H7 (cell line): ENCODE measurements around the gene SLC19A2. TPM values are rescaled to one million over a fixed set of nuclear protein-coding genes. Genes with fewer than 3 reads are reported as not detected.

ENCODE experiments used
- DNase-seq: peaks from one replicate; pipeline ENCODE4 v3.0.0; 2012
- H3K27me3 ChIP-seq: 2 replicates; pipeline ENCODE4 v1.6.0; 2011; ENCODE audit warnings: mild to moderate bottlenecking, low read length; ENCODE audit not compliant: control insufficient read depth, insufficient read depth
- H3K36me3 ChIP-seq: replicated peaks from 2 replicates; pipeline ENCODE4 v1.5.1; 2011; ENCODE audit warnings: low read length; ENCODE audit not compliant: control insufficient read depth, insufficient read depth
- H3K4me3 ChIP-seq: 2 replicates; pipeline ENCODE4 v1.5.1; 2011; ENCODE audit warnings: low read depth, mild to moderate bottlenecking, control low read depth, low read length, moderate library complexity; ENCODE audit not compliant: insufficient read depth
- total RNA-seq: library from RNA; depleted of rRNA; stranded (reverse); fragments of >200 nt; shearing (Covaris generic); gene quantifications from 2 replicates; pipeline ENCODE4 v1.2.3, GENCODE V29; 2014; rRNA removed

The SLC19A2 gene
- total RNA-seq, 1 experiment from 2014 or later = 28.9 TPM

DNA sequence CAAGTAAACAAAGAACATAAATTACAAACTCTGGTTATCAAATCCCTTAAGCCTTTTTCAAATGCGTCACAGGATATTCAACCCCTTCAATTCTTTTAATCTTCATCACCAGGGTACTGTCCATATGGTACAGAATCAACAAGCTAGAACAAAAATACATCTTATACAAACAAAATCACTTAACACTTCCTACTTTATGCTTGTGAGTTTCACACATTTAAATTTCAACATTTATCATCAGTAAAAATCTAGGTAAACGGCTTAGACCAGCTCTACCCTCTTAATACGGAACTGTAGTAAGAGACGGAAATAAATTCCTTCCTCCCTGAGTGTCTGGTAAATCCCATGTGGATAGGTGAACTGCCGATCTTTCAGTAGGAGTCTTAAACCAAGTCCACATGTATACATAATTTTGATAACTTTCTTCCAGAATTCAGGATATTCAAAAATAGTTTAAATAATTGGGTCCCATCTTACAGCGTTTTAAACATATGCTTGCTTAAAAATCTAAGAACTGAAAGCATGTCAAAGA lies 59.5 kb downstream of the SLC19A2 start:
- H3K27me3 ChIP-seq = peaks cover 5% of the 10 kb centered on the region; the same call in 1 of the 2 replicates
- H3K36me3 ChIP-seq = no peaks in the 10 kb centered on the region
- no peak overlapping the region for H3K4me3 ChIP-seq
- no peak for DNase-seq

DNA sequence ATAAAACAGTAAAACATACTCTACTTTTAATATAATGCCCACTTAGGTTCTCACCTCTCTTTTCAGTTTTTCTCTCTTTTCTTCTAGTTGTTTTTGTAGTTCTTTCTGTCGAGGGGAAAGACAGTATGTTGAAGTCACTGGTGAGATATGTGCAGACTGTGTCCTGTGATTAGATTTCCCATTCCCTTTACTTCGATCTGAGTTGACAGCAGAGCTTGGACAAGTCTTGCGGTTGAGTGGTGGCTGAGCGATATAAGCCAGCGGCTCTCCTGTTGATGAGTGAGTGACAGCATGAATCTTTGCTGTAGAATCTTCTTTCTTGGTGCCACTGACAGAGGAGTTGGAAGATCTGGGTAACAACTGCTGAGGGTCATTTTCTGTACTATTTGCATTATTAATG lies 64.4 kb downstream of the SLC19A2 start:
- Histone ChIP-seq H3K27me3 (no peaks in the 10 kb centered on the region), H3K4me3 (no peak overlapping the region), H3K36me3 (no peaks in the 10 kb centered on the region)
- no peak for DNase-seq

DNA sequence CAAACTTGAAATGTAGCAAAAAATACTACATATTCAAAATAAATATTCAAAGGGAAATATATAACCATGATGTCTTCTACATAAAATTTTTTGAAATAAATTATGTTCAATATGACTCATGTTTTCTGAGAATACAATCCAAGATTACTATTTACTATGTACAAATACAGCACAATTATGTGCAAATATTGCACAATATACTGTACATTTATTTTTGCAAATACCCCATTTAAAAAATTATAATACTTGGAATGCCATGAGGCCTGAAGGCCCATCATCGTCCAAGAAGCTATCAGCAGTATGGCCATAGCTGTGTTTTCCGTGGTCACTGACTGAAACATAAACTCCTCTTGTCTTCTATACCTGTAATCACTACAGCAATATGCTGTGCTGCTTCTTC lies 70.8 kb downstream of the SLC19A2 start:
- Histone ChIP-seq H3K27me3 (no peaks in the 10 kb centered on the region), H3K36me3 (no peaks in the 10 kb centered on the region), H3K4me3 (no peak overlapping the region)
- DNase-seq = no peak

Other genes with a start within 250 kb of the SLC19A2 start
- gene NME7, start 118.1 kb downstream of the SLC19A2 start, total RNA-seq = 15.8 and 19.1 TPM in 2 replicates
- 9.5 and 10.6 TPM in 2 replicates for gene BLZF1, start 117.7 kb downstream of the SLC19A2 start, total RNA-seq
- gene CCDC181, start 58.5 kb downstream of the SLC19A2 start, total RNA-seq = 0.80 and 1.7 TPM in 2 replicates
- gene F5, start 100.5 kb upstream of the SLC19A2 start, total RNA-seq = not detected in 2 replicates
- gene SELP, start 144.2 kb upstream of the SLC19A2 start, total RNA-seq = not detected in 2 replicates
- gene SELL, start 225.7 kb upstream of the SLC19A2 start, total RNA-seq = not detected in 2 replicates
- not detected in 2 replicates for gene SELE, start 248.1 kb upstream of the SLC19A2 start, total RNA-seq